ENCODE data around the gene KIRREL1.

- TF ChIP-seq CTCF (IDR thresholded peaks at IDR 0.05; ENCODE audit: low read depth, low read length, poor library complexity, severe bottlenecking) (no peak), EZH2phosphoT487 (IDR thresholded peaks at IDR 0.05; ENCODE audit: borderline replicate concordance, low read length) (no peak)
Observed at GRCh38 chr1:158098256-158098655, 104.8 kb downstream of the KIRREL1 start.
